ENCODE results near the gene NUCB1. TPM values are rescaled to one million over a fixed set of nuclear protein-coding genes. Genes with fewer than 3 reads are reported as not detected.

Gene NUCB1
- total and polyA plus RNA-seq, 9 of the 15 experiments (the other 6 are each of a cell fraction or from before 2014, with no cell fraction given), result 3.1 to 153 (median 71.7) TPM

DNA sequence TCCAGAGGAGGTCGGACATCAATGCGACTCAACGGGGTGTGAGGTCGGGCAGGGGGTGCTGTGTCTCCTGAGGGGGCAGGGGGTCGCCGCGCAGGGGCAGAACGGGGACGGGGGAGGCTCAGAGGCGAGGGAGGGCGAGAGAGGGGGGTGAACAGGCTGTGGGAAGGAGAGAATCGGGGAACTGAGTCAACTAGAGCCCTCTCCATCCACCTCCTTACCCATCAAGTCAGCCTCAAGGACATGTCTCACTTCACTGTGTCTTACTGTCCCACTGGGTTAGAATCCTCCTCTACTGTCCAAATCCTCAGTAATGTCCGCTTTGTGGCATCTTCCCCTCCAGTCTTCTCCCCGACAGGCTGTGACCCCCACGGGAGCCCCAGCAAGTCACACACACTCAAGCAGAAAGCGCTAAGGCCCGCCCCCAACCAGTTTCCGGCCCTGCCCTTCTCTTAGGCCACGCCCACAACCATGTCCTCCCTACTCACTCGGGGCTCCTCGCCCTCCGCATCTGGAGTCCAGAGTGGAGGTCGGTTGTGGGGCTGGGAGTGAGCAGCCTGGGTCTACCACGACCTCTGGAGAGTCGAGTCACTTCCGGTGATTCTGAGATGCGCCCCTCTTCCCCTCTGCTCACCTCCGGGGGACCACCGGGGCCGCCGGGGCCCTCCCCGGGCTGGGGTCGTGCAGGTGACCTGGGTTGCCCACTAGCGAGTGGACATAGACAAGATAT is 41.0 kb upstream of the NUCB1 start (continued):
- TF ChIP-seq, protein P1, sequence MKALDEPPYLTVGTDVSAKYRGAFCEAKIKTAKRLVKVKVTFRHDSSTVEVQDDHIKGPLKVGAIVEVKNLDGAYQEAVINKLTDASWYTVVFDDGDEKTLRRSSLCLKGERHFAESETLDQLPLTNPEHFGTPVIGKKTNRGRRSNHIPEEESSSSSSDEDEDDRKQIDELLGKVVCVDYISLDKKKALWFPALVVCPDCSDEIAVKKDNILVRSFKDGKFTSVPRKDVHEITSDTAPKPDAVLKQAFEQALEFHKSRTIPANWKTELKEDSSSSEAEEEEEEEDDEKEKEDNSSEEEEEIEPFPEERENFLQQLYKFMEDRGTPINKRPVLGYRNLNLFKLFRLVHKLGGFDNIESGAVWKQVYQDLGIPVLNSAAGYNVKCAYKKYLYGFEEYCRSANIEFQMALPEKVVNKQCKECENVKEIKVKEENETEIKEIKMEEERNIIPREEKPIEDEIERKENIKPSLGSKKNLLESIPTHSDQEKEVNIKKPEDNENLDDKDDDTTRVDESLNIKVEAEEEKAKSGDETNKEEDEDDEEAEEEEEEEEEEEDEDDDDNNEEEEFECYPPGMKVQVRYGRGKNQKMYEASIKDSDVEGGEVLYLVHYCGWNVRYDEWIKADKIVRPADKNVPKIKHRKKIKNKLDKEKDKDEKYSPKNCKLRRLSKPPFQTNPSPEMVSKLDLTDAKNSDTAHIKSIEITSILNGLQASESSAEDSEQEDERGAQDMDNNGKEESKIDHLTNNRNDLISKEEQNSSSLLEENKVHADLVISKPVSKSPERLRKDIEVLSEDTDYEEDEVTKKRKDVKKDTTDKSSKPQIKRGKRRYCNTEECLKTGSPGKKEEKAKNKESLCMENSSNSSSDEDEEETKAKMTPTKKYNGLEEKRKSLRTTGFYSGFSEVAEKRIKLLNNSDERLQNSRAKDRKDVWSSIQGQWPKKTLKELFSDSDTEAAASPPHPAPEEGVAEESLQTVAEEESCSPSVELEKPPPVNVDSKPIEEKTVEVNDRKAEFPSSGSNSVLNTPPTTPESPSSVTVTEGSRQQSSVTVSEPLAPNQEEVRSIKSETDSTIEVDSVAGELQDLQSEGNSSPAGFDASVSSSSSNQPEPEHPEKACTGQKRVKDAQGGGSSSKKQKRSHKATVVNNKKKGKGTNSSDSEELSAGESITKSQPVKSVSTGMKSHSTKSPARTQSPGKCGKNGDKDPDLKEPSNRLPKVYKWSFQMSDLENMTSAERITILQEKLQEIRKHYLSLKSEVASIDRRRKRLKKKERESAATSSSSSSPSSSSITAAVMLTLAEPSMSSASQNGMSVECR (CRISPR knock-in tag; IDR thresholded peaks at IDR 0.05), result no peak
- TF ChIP-seq CREBBP (IDR thresholded peaks at IDR 0.05; ENCODE audit: low read depth, low read length) (no peak), ZNF197 (CRISPR knock-in tag; IDR thresholded peaks at IDR 0.05; ENCODE audit: low read depth) (no peak), GABPA (tag; conservative IDR thresholded peaks at IDR 0.05; ENCODE audit: low read depth) (peak; percentile 49; the same call in 1 of the 2 replicates)
